Activated T-cell treated with anti-CD3 and anti-CD28 coated beads, Interleukin-2, amount 50 U/mL, for 48 hours (primary cell): ENCODE measurements around the gene PDE9A.

Experiments used
- DNase-seq, 2 experiments: peaks; one replicate each; pipeline ENCODE4 v3.0.0-alpha.2; 2020

PDE9A gene

GRCh38 chr21:42644223-42645208, 8.9 kb upstream of the PDE9A start:
- DNase-seq = no peak

GRCh38 chr21:42645211-42646075, 8.0 kb upstream of the PDE9A start:
- no peak for DNase-seq

GRCh38 chr21:42646076-42646825, 7.2 kb upstream of the PDE9A start:
- no peak for DNase-seq

GRCh38 chr21:42646836-42647235, 6.6 kb upstream of the PDE9A start:
- DNase-seq = no peak

GRCh38 chr21:42648606-42649005, 4.8 kb upstream of the PDE9A start:
- DNase-seq = no peak

- DNase-seq = no peak
These were observed 4.0 kb upstream of the PDE9A start for GRCh38 chr21:42649122-42650032.

GRCh38 chr21:42650033-42650370, 3.4 kb upstream of the PDE9A start:
- no peak for DNase-seq

GRCh38 chr21:42650441-42651421, 2.7 kb upstream of the PDE9A start:
- DNase-seq = no peak

- DNase-seq = no peak
These were observed 1.7 kb upstream of the PDE9A start for GRCh38 chr21:42651515-42652401.

- no peak for DNase-seq
These were observed 742 bp upstream of the PDE9A start for GRCh38 chr21:42652527-42653230.

GRCh38 chr21:42654179-42654912, 925 bp downstream of the PDE9A start:
- peak; percentile 37 to 42 for DNase-seq

GRCh38 chr21:42654913-42655795, 1.7 kb downstream of the PDE9A start:
- DNase-seq = peak in 1 of 2 experiments; percentile 32

- no peak for DNase-seq
These were observed 2.7 kb downstream of the PDE9A start for GRCh38 chr21:42655796-42656770.

GRCh38 chr21:42656872-42657271, 3.5 kb downstream of the PDE9A start:
- no peak for DNase-seq

GRCh38 chr21:42657676-42658319, 4.4 kb downstream of the PDE9A start:
- no peak for DNase-seq
